T-helper 2 cell (primary cell): ENCODE data around the gene INPP4B.
"Not testable (repeated sequence)": the region's sequence is repeated elsewhere in the genome, so short reads cannot be mapped to it uniquely, and the experiment has no call there.

Experiments
- DNase-seq, 5 experiments: peaks; one replicate each; pipeline versions ENCODE4 v3.0.0 to v3.0.0-alpha.2; 2012 to 2022

INPP4B gene

GRCh38 chr4:142406499-142406835, 439.6 kb downstream of the INPP4B start:
- no peak for DNase-seq

GRCh38 chr4:142405695-142406498, 440.2 kb downstream of the INPP4B start:
- DNase-seq = peak in 1 of 5 experiments; percentile 76

GRCh38 chr4:142405021-142405694, 440.9 kb downstream of the INPP4B start:
- DNase-seq = peak in 4 of 5 experiments; percentile 27 to 95 (median 46)

DNA sequence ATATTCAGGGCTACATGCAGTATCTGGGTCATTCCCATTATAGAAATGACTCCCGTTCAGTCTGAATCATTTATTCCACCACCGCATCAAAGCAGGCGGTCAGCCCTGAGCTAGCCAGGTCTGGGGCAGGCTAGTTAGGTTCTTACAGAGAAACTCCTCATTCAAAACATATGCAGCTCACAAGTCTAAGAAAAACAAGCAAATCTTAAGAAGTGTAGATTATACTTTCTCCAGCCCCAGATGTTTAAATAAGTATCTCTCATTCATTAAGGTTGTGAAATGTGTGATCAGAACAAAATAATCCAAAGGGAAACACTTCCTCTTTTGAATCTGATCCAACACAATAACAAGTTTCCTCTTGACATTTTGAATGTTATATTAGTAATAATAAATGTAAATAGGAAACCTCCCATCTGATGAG, 441.9 kb downstream of the INPP4B start:
- DNase-seq = peak in 2 of 5 experiments; percentile 49 to 71

GRCh38 chr4:142402900-142403299, 443.2 kb downstream of the INPP4B start:
- DNase-seq = peak in 1 of 5 experiments; percentile 76

DNA sequence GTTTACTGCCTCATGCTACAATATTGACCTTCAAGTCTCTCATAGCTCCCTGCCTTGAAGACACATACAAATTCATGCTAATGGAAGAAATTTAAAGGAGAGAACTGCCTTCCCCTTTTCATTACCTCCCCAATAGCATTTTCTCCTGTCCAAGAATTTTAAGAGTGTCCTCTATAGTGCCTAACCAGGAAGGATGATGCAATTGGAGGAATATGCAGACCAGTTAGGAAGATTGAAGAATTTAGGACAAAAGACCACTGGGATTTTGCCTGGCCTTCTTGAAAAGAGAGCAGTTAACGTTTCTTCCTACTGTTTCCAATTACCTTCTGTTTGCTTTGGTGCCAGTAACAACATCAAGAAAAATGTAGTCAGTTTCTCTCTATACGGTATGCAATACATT, 443.9 kb downstream of the INPP4B start:
- no peak for DNase-seq

GRCh38 chr4:142397364-142397991, 448.6 kb downstream of the INPP4B start:
- not testable (repeated sequence) for DNase-seq

DNA sequence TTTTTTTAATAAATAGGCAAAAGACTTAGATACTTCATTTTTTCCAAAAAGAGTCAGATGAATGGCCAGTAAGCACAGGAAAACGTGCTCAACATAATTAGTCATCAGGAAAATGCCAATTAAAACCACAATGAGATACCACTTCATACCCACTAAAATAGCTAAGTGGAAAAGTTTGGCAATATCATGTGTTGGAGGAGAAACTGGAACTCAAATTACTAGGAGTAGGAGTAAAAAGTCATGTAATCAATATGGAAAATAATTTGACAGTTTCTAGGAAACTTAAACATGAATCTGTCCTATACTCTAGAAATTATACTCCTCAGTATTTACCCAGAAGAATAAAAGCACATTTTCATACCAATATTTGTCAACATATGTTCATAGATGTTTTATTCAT, 449.8 kb downstream of the INPP4B start:
- no peak for DNase-seq

GRCh38 chr4:142393127-142393526, 453.0 kb downstream of the INPP4B start:
- no peak for DNase-seq

DNA sequence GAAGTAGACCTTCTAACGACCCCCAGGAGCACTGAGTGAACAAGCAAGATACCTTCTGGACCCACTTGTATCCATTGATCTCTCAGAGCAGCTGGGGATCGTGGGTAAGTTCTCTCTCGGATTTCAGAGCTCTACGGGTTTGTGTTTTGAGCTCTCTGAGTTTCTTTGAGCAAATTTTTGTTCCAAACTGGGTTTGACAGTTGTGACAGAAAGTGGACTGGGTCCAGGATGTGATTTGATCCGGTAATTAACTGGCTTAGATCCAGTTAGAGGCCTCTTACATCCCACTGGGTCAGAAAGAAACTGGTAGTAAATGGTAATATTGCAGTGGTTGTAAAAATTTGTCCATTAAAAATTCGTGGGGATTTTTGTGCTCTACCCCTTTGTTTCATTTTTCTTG, 459.2 kb downstream of the INPP4B start:
- DNase-seq = no peak

DNA sequence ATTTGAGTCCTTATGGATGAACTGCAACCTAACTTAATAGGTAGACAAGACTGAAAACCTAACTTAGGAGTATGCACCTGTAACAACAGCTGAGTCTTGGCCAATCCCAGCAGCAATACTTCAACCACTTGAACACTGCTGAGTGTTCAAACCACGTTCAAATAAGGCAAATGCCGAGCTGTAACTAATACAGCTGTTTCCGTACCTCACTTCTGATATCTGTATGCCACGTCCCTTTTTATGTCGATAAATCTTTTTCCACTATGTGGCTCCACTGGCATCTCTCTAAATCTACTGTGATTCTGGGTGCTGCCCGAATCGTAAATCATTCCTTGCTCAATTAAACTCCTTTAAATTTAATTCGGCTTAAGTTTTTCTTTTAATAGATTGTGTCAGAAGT, 459.7 kb downstream of the INPP4B start:
- DNase-seq = peak in 1 of 5 experiments; percentile 70

DNA sequence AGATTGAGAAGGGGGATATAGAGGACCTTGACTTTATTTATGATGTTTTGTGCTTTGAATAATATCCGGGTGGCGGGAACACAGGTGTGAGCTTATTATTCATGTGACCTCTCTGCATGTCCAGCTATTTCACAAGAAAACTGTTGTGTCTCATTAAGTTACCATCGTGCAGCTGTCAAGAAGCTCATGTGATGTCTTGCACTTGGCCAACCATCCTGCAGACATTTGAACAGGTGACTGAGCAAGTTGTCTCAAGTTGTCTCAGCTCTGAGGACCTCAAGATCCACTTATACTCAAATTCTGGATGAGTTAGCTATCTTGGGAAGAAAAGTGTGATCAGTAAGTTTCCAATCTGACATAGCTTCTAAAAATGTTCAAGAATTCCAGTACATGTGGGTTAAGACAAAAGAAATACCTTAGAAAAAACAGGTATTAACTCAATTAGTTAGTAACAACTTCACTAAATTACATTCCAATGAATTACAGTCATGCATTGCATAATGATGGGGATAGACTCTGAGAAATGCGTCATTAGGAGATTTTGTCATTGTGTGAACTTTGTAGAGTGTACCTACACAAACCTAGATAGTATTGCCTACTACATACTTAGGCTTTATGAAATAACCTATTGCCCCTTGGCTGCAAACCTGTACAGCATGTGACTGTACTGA, 462.2 kb downstream of the INPP4B start:
- no peak for DNase-seq

GRCh38 chr4:142383354-142383753, 462.7 kb downstream of the INPP4B start:
- DNase-seq = no peak

- DNase-seq = no peak
Measured at GRCh38 chr4:142380052-142380602, 466.0 kb downstream of the INPP4B start.

GRCh38 chr4:142379277-142380051, 466.6 kb downstream of the INPP4B start:
- DNase-seq = no peak

DNA sequence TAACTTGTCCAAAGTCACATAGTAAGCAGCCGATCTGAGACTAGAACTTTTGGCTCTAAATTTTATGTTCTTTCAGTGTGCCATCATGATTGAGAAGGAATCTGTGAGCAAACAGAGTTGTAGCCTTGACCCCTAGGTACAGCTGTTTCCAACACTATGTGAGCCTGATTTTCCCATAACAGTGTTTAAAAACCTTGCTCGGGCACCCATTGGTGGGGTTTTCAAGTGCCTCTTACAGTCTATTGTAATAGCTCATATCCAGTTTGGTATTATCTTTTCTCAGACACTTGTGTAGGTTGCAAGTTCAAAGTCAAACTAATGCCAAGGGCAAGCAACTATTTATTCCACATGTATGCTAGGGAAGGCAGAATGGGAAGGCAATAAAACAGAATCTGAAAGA, 467.9 kb downstream of the INPP4B start:
- no peak for DNase-seq

GRCh38 chr4:142377342-142378091, 468.6 kb downstream of the INPP4B start:
- DNase-seq = peak in 1 of 5 experiments; percentile 71

GRCh38 chr4:142376204-142376603, 469.9 kb downstream of the INPP4B start:
- peak in 1 of 5 experiments; percentile 22 for DNase-seq

DNA sequence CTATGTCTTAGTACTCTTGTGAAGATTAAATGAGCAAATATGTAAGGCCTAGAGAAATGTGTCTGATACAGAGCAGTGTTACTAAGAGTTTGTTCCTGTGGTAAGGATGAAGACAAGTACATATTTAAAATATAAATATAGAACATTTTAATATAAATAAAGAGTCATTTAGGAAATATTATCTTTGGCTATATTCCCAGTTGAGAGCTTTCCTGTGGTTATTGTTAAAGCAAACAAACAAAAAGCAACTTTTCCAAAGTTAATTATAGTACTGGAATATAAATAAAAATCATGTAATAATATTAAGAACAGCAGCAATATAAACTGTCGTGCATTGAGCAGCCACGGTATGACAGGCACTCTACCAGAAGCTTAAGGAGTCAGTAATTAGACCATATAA, 472.5 kb downstream of the INPP4B start:
- no peak for DNase-seq

DNA sequence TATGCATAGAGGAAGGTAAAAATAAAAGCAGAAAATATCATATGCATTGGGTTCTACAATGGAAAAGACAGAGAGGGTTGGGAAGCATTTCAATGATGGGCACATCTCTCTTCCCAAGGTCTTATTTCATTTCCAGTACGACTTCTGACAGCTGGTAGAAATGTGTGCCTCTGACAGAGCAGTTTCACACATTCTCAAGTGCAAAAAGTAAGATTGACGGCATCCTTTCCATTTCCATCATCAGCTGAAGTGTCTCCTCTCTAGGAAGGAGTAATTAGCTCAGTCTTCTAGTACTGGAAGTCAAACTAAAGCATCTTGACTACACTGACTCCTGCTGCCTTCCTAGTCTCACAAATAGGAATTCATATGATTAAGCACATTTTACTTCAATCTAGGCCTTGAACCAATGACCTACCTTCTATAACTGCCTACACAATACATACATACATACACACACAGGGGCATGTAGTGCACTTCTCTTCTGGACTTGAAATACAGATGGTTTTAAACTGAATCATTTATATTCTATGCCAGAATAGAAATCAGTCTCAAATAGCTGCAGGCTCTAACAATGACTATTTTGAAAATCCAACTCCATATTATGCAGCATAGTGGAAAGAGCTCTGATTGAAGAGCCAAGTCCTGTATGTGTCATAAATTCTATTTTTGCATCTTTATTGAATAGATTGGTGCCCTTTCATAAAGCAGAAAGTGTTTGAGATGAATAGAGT, 473.4 kb downstream of the INPP4B start:
- no peak for DNase-seq

DNA sequence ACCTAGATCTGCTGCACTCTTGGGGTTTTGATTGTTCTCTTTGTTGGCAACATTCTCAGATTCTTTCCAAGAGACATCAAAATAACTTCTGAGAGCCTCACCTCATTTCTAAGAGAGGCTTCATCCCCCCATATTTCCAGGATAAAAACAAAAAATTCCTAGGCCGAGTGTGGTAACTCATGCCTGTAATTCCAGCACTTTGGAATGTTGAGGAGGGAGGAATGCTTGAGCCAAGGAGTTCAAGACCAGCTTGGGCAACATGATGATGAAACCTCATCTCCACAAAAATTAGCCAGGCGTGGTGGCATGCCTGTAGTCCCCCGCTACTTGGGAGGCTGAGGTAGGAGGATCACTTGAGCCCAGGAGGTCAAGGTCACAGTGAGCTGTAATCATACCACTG, 477.0 kb downstream of the INPP4B start:
- DNase-seq = no peak
